RPMI7951 (cell line): ENCODE results near the gene MED13L. TPM values are rescaled to one million over a fixed set of nuclear protein-coding genes. Genes with fewer than 3 reads are reported as not detected.
A peak's percentile ranks its signal among the peaks of the same experiment; 100 is the strongest.
"Not testable (repeated sequence)": the region's sequence is repeated elsewhere in the genome, so short reads cannot be mapped to it uniquely, and the experiment has no call there.

Experiments
- DNase-seq: peaks from one replicate; pipeline ENCODE4 v3.0.0-alpha.2; 2012; ENCODE audit warnings: low read depth
- total RNA-seq: library from RNA; depleted of rRNA; stranded (reverse); fragments of >200 nt; shearing (Covaris generic); gene quantifications from 2 replicates; pipeline ENCODE4 v1.2.3, GENCODE V29; 2014

Gene MED13L
- total RNA-seq, 1 experiment from 2014 or later = 29.7 TPM

- DNase-seq = no peak
These were observed 124.4 kb downstream of the MED13L start for GRCh38 chr12:116153113-116153512.

DNA sequence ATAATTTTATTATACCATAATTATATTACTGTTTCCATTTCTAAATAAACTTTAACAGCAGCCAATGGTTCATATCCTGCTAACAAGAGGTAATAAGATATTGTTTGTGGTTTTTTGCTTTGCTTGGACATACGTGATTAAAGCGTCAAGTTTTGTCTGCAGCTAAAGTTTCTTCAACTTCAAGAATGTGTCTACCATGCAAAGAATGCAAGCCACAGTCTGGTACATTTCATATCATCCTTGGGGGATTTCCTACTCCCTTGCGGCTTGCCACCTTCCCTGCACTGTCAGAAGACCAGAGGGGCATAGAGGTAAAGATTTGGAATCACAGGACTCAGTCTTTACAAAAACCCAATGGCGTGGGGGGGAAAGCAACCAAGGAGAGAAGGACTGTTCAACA lies 125.2 kb downstream of the MED13L start:
- DNase-seq = peak; percentile 76

- no peak for DNase-seq
These were observed 127.0 kb downstream of the MED13L start for GRCh38 chr12:116150452-116150851.

DNA sequence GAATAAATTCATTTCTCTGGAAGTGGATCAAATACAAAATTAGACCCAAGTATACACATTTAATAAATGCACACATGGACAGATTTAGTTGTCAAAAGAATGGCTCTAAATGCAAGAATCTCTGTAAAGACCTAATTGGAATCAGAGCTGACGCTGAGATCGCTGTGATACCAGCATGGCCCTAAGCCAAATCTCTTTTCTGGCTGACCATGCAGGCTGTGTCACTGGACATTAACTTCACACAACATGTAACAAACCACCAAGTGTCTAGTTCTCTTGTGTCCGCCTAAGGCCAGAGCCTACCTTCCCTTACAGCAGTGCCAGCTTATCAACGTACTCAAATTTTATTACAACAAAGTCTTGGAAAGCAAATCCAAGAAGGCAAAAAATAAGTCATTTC lies 127.5 kb downstream of the MED13L start:
- DNase-seq = peak; percentile 17

- DNase-seq = no peak
These were observed 128.6 kb downstream of the MED13L start for GRCh38 chr12:116148844-116149243.

DNA sequence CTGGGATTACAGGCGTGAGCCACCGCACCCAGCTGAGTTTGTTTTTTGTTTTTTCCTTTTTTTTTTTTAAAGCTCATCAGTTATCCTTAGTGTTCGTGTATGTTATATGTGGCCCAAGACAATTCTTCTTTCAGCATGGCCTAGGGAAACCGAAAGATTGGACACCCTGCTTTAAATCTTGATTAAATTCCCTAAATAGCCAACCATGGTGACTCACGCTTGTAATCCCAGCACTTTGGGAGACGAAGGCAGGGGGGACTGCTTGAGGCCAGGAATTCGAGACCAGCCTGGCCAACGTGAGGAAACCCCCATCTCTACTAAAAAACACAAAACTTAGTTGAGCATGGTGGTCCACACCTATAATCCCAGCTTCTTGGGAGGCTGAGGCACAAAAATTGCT lies 131.1 kb downstream of the MED13L start:
- DNase-seq = peak; percentile 41

- no peak for DNase-seq
These were observed 132.0 kb downstream of the MED13L start for GRCh38 chr12:116145451-116145850.

- no peak for DNase-seq
These were observed 133.1 kb downstream of the MED13L start for GRCh38 chr12:116144384-116144783.

- peak; percentile 32 for DNase-seq
These were observed 133.6 kb downstream of the MED13L start for GRCh38 chr12:116143909-116144308.

DNA sequence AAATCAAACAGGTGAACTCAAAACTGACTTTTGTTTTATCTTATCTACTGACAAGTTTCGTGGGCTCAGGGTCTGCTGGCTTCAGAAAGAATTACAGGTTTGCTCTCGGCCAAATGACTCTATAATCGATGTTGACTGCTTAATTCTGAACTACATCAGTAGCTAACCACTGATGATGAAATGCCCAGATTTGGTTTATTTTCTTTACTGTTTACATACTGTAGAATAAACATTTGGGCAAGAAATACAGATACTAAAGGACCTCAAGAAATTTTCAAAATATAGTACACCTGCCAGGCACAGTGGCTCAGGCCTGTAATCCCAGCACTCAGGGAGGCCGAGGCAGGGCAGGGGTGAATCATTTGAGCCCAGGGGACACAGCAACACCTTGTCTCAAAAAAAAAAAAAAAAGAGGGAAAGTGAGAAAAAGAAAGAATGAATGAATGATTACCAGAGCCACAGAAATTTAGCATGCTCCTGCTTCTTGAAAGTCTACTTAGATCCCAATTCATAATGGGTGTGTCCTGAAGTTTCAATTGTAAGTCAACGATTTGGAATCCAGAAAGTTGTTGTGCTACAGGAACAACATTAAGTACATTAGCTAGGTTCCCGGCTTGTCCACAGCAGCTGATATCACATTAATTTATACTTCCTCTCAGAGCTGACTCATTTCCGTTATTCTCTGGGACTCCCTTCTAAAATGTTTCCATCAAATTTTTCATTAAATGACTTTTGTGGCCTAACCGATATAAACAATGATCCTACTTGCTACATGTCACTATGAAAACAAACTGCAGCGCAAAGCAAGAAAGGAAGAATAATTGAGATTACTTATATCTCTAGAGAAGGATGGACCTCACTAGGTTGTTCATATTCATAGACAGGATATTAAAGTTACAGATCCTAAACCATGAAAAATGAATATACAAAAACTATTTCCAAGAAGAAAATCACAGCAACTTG lies 134.3 kb downstream of the MED13L start:
- DNase-seq = peak; percentile 81

GRCh38 chr12:116141833-116142162 lies 135.7 kb downstream of the MED13L start:
- DNase-seq = no peak

DNA sequence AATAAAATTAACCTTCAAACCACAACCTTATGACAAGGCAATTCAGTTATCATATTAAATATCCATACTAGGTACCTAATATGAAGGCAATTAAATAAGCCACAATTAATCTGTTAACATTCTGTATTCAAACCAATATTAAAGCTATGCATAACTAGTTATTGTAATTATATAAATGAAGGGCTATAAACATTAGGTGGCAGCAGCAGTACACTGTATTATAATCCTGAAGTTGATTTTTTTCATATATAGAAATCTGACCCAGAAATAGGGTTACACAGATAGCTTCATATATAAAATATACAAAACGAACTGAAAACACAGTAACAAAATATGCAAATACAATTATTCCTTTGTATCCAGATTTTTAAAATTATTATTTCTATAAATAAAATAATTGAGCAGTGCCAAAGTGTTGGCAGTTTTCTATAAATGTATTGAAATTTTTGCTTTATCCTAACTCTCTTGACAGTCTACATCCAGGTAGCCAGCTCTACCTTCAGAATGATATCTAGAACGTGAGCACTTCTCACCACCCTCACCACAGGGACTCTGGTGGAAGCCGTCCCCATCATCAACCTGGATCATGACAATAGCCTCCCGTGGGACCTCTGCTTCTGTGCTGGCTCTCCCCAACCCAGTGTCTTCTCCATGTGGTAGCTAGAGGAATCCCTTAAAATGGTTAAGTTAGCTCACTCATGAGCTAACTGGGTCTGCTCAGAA lies 136.2 kb downstream of the MED13L start:
- DNase-seq = no peak

GRCh38 chr12:116140529-116140928 lies 137.0 kb downstream of the MED13L start:
- no peak for DNase-seq

- no peak for DNase-seq
These were observed 138.7 kb downstream of the MED13L start for GRCh38 chr12:116138781-116139180.

DNA sequence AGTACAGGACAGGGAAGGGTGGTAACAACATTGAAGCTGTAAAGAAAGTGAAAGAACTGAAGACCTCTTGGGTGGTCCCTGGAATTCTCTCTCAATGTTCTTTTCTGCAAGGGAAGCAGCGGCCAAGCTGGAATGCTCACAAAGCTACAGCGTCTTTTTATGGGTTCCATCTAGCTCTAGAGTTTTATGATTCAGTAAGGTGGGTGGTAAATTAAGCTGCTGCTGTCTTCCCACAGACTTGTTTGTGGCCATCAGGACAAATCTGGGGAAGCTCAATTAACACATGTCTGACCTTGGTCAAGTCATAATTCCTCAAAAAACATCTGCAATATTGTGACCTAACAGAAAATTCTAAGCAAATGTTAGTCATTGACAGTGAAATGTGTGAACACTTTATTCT lies 139.1 kb downstream of the MED13L start:
- DNase-seq = peak; percentile 49

DNA sequence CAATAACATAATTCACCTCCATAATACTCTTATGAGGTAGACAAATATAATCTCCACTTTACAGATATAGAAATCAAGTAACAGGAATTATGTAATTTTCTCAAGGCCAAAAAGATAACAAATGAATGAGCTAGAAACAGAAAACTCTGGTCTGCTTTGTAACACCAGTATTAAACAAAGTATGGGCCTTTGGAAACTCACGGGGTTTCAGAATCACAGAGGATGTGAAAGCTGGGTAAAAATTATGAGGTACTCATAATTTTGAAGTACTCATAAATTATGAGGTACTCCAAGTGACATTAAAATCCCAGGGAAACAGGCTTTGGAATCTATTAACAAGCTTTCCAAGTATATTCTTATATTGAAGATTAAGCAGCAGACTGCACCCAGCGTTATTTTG lies 140.2 kb downstream of the MED13L start:
- no peak for DNase-seq

DNA sequence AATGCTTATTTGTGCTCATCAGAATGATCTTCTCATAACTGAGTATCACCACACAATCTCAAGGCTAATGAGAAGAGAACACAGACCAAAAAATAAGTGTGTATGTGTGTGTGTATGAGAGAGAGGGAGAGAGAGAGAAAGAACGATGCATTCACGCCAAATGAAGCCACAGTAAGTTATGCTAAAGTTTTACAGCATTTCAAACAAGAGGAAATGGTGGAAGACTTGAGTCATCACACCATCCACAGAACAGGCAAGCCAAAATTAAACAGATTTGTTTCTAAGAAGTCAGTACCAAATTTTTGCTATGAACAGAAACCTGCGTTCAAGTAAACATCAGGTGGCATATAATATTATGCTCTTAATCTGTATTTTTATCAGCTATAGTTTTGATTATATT lies 141.2 kb downstream of the MED13L start:
- DNase-seq = peak; percentile 67

DNA sequence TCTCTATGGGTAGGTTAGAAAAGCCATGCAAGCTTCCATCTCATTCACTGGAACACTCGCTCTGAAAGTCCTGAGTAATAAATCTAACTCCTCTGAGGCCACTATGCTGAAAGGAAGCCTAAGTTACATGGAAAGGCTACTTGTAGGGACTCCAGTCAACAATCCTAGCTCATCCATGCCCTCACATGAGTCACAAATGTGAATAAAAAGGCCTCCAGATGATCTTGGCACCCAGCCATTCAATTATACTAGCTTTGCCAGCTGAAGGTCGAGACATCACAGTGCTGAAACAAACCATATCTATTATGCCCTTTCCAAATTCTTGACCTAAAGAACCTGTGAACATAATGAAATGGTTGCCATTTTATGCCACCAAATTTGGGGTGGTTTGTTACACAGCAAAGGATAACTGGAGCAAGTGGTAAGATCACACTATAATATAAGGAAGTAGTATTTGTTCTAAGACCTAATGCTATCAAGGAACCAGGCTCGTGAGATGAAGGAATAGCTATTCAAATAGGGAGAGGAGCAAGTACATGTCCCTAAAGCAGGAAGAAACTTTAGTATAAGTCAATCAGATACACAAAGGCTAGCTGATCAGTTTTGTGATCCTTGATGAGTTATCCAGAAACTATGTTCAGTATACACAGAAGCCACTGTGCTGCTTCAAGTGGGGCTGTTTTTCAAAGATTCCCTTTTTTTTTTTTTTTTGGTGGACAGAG lies 142.1 kb downstream of the MED13L start:
- peak; percentile 87 for DNase-seq

DNA sequence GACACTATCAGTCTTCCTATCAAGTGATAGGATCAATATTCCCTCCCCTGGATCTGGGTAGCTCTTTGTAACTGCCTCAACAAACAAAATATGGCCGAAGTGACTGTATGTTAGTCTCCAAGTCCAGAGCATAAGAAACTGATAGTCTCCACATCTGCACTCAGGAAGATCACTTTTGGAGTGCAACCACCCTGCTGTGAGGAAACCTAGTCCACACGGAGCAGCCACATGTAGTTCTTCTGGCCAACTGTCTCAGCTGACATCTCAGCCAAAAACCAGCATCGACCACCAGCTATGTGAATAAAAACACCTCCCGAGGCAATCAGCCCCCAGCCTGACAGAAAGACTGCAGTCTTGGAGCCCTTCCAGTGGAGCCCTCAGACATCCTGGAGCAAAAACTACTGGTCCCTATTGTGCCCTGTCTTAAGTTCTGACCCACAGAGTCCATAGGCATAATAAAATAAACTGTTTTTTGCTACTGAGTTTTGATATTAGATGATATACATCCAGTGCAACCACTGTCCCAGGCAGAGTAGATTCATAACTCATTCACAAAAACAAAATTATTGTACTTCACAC lies 143.8 kb downstream of the MED13L start:
- DNase-seq = no peak

DNA sequence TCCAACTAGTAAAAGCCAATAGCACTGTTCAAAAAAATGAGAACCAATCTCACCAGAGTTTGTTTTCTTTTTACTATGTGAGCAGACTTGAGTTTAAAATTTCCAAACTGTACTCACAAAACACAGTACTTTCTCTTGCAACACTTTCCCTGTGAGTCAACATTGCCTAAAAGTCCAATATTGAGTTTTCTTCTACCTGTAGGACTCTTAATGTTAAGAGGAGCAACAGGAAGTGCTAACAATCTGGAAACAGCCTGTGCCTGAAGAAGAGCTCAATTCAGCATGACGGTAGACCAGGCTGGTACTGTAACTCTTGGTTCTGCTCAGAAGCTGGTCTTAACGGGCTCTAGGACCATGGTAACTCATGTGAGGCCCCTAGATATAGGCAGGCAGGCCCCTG lies 144.3 kb downstream of the MED13L start:
- no peak for DNase-seq

- not testable (repeated sequence) for DNase-seq
These were observed 145.5 kb downstream of the MED13L start for GRCh38 chr12:116131987-116132386.

GRCh38 chr12:116131176-116131575 lies 146.3 kb downstream of the MED13L start:
- no peak for DNase-seq
